Stimulated activated CD8-positive, alpha-beta memory T cell treated with anti-CD3 and anti-CD28 coated beads, Interleukin-15, amount 100 ng/mL, for 24 hours (primary cell): Measurements from ENCODE around the gene PCA3.
"Not testable (repeated sequence)": the region's sequence is repeated elsewhere in the genome, so short reads cannot be mapped to it uniquely, and the experiment has no call there.

Experiments used
- DNase-seq: peaks from one replicate; pipeline ENCODE4 v3.0.0-alpha.2; 2020; ENCODE audit warnings: low read depth

PCA3 gene

GRCh38 chr9:76764138-76764537 lies at the start of gene PCA3:
PCA3 (plus strand) TSS chr9:76764438.
- DNase-seq, result no peak

- DNase-seq, result no peak
Measured at GRCh38 chr9:76716085-76716672, 48.1 kb upstream of the PCA3 start.

GRCh38 chr9:76717176-76717575 lies 47.1 kb upstream of the PCA3 start:
- no peak for DNase-seq

DNA sequence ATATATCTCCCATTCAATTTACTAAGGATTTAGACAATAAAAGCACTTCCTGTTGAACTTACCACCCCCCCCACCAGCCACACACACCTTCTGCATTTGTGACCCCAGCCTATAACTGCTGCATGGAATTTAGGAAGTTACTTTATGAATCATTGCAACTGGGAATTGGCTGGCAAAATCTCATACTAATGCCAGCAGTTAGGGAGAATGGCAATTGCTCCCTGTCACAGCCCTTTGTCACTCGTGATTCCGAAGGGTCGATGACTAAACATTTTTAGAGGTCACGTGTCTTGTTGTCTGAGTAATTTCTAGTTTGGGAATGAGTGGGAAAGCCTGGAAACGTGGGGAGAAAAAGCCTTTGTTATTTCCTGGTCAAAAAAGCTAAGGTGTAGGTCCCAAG lies 46.6 kb upstream of the PCA3 start:
- DNase-seq, result no peak

DNA sequence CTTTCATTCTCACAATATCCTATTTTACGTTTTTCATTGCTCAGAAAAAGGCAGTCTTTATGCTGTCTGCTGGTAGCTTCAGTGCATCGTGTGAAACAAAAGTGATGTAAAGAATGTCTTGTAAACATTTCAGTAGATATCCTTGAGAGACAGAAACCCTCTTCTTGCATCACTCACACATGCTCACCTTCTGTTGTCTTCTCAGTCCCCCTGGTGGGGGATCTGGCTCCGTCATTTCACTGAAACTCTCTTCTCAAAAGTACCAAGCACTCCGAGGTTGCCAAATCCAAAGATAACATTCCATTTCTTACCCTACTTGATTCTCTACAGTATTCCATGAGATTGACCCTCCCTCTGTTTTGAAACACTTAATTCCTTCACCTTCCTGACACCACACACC lies 46.1 kb upstream of the PCA3 start:
- DNase-seq, result no peak

GRCh38 chr9:76720245-76720644 lies 44.0 kb upstream of the PCA3 start:
- no peak for DNase-seq

- no peak for DNase-seq
Measured at GRCh38 chr9:76725011-76725546, 39.2 kb upstream of the PCA3 start.

GRCh38 chr9:76725885-76726284 lies 38.4 kb upstream of the PCA3 start:
- DNase-seq, result no peak

DNA sequence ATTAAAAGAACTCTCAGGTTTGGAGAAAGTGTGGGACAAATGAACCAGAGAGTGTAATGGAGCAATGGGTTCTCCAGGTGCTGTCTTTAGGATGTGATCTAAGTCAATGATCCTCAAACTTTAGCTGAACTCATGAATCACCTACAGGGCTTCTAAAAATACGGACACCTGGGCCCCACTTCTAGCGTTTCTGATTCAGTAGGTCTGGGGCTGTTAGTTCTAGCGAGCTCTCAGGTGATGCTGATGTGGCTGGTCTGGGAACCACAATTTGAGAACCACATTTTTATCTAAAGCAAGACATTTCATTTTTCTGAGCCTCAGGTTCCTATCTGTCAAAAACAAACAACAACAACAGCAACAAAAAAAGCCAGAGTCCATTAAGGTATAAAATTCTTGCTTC lies 35.1 kb upstream of the PCA3 start:
- DNase-seq, result no peak

- DNase-seq, result no peak
Measured at GRCh38 chr9:76729980-76730737, 34.1 kb upstream of the PCA3 start.

GRCh38 chr9:76730801-76731200 lies 33.4 kb upstream of the PCA3 start:
- DNase-seq, result no peak

- DNase-seq, result no peak
Measured at GRCh38 chr9:76732341-76732958, 31.8 kb upstream of the PCA3 start.

- no peak for DNase-seq
Measured at GRCh38 chr9:76733096-76733495, 31.1 kb upstream of the PCA3 start.

DNA sequence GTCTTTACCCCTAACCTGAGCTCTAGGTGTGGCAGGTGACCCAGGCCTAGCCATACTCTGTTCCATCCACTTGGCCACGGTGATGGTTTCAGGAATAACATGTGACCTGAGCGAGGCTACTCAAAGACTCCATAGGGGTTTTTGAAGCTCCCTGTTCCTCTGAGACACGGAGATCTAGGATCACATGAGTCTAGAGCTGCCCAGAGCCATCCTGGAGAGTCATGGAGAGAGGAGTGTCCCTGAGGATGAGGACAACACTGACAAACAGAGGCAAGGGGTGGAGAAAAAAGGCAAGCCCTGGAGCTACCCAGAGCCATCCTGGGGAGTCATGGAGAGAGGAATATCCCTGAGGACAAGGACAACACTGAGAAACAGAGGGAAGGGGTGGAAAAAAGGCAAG lies 29.5 kb upstream of the PCA3 start:
- no peak for DNase-seq

DNA sequence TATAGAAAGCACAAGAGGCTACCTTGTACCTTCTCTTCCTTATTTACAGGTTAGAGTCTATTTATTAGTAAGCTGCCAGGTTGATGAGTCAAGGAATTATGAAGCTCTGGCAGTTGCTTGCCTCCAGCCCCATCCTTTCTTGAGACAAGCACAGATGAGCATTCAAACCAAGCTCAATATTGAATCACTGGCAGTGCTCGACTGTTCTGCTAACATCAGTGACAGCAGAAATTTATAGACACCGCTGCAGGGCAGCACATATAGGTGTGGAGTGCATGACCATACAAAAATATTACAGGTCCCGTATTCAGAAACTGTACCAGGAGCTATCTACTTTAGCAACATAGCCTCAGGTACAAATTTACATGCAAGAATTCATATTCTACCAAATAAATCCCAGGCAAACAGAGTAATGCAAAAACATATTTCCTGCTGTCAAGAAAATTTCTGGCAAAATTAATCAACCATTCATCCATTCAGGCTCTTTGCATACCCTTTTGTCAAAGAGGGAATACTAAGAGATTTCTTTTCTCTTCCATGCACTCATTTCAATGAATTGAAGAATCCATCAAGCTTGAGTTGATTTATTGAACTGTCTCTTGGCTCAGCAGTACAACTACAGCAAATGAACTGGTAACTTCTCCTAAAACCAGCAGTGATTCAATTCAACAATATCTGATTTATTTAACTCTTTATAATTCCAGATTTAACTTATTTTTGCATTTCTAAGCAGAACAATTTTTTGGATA lies 26.9 kb upstream of the PCA3 start:
- no peak for DNase-seq

- DNase-seq, result no peak
Measured at GRCh38 chr9:76738402-76738801, 25.8 kb upstream of the PCA3 start.

DNA sequence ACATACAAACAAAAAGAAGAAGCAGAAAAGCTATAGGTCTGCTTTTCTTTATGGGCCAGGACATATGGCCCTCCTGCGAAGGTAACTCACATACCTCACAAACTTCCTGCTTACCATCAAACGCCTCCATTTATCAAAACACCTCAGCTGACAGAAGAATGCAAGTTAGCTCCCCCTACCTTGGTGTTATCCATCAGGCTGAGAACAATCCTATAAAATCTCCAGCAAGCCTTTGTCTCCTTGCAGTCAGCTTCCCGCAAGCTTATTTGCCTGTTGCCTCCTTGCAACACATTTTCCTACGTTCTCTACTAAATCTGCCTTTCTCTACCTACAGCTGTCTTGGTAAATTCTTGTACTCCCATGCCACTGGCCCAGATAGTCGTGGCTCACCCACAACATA lies 22.7 kb upstream of the PCA3 start:
- DNase-seq, result no peak

DNA sequence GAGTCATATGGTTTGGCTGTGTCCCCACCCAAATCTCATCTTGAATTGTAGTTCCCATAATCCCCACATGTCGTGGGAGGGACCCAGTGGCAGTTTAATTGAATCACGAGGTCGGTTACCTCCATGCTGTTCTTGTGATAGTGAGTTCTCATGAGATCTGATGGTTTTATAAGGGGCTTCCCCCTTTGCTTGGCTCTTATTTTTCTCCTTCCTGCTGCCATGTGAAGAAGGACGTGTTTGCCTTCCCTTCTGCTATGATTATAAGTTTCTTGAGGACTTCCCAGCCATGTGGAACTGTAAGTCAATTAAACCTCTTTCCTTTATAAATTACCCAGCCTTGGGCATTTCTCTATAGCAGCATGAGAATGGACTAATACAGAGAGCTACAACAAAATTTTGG lies 21.3 kb upstream of the PCA3 start:
- DNase-seq, result not testable (repeated sequence)

GRCh38 chr9:76743931-76744330 lies 20.3 kb upstream of the PCA3 start:
- DNase-seq, result no peak

- DNase-seq, result no peak
Measured at GRCh38 chr9:76744336-76744735, 19.9 kb upstream of the PCA3 start.

GRCh38 chr9:76751001-76751400 lies 13.2 kb upstream of the PCA3 start:
- DNase-seq, result no peak

- no peak for DNase-seq
Measured at GRCh38 chr9:76756268-76756640, 8.0 kb upstream of the PCA3 start.
